VCaP (cell line): ENCODE data around the gene CSTF1.
"Not testable (repeated sequence)": the region's sequence is repeated elsewhere in the genome, so short reads cannot be mapped to it uniquely, and the experiment has no call there.

Source experiments
- H3K27ac ChIP-seq: fragments of 450-650 bp; 2 replicates; pipeline ENCODE4 v1.5.1; 2017
- TF ChIP-seq, protein P1 (sequence below): fragments of 450-650 bp; conservative IDR thresholded peaks from 2 replicates; pipeline ENCODE4 v1.5.1; 2017; ENCODE audit warnings: mild to moderate bottlenecking, moderate library complexity

CSTF1 gene

GRCh38 chr20:56391596-56392131, 781 bp upstream of the CSTF1 start:
- peak overlapping the region; percentile 97 for H3K27ac ChIP-seq
- TF ChIP-seq, protein P1, sequence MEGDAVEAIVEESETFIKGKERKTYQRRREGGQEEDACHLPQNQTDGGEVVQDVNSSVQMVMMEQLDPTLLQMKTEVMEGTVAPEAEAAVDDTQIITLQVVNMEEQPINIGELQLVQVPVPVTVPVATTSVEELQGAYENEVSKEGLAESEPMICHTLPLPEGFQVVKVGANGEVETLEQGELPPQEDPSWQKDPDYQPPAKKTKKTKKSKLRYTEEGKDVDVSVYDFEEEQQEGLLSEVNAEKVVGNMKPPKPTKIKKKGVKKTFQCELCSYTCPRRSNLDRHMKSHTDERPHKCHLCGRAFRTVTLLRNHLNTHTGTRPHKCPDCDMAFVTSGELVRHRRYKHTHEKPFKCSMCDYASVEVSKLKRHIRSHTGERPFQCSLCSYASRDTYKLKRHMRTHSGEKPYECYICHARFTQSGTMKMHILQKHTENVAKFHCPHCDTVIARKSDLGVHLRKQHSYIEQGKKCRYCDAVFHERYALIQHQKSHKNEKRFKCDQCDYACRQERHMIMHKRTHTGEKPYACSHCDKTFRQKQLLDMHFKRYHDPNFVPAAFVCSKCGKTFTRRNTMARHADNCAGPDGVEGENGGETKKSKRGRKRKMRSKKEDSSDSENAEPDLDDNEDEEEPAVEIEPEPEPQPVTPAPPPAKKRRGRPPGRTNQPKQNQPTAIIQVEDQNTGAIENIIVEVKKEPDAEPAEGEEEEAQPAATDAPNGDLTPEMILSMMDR, result no peak

DNA sequence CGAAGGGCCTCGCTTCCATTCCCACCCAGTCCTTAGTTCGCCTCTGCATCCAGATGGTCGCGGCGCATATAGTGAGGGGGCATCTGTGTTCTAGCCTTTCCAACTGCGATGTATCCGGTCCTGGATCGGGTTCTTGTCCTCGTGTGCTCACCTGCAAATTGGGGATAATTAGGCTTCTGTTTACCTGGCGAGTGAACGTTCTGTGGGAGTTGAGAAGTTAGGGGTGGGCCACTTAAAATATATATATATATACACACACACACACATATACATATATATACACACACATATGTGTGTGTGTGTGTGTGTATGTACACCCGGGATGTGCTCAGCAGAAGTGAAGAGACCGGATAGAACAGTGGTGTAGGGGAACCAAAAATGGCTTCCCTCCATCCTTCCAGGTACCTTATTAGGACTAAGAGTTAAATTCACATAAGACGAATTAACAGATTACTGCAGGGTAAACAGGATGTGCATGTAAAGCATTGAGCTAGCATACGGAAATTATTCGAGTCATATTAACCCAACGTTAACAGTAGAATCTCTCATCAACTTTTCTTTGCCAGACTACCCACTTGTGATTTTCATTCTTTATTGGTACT, 537 bp downstream of the CSTF1 start:
- H3K27ac ChIP-seq, result peak overlapping the region; percentile 97
- TF ChIP-seq, protein P1, result no peak

DNA sequence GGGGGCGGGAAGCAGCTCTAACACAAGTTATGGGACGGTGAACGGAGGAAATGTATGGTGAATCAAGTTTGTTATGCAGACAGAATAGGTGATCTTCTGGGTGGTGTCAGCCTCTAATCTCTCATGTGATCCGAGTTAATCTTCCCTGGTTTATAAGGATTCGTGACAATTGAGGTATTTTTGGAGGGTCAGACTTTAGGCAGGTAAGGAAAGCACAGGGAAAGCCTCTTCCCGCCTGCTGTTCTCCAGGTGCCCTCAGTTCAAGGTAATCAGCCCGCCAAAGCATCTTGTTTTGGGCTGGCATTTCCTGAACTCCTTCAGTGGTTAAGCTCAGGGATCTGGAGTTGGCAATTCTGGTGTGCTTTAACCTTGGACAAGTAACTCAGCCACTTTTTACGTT, 1.2 kb downstream of the CSTF1 start:
- TF ChIP-seq, protein P1, result no peak
- peak overlapping the region; percentile 97 for H3K27ac ChIP-seq

- TF ChIP-seq, protein P1, result no peak
- H3K27ac ChIP-seq, result 0 out of 2 replicates have a peak overlapping the region, but pooled peaks have one; percentile 0
Observed at GRCh38 chr20:56395166-56395565, 2.7 kb downstream of the CSTF1 start.

DNA sequence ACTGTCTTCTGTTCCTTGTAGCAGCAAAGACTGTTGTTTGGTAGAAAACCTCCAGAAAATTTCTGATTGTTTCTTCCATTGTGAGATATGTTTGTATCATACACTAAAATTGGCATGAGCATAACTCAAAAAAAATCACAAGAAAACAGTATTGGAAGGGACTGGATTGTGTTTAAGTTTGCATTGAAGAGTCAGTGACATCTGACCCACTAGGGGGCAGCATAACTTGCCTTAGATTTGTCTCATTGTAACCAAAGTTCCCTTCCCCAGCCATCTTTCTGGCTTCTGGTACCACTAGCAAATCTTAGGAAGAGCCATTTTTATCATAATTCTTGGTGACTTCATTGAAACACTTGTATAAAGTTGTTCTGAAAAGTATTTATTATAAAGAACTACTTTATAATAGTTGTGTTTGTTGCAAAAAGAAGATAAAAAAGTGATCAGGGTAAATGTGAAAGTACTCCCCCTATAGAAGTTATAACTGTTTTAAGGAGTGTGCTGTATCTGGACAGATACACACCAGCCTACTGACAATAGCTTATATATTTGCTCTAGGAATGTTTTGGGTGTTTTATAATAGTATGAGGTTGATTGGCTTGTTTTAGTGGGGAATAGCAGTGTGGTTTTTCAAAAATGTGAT, 7.7 kb downstream of the CSTF1 start:
- TF ChIP-seq, protein P1, result peak; percentile 94
- no peak overlapping the region for H3K27ac ChIP-seq

GRCh38 chr20:56403465-56403864, 11.0 kb downstream of the CSTF1 start:
- H3K27ac ChIP-seq, result no peak overlapping the region
- TF ChIP-seq, protein P1, result no peak

GRCh38 chr20:56405356-56405755, 12.9 kb downstream of the CSTF1 start:
- not testable (repeated sequence) for H3K27ac ChIP-seq

GRCh38 chr20:56406910-56407309, 14.5 kb downstream of the CSTF1 start:
- TF ChIP-seq, protein P1, result no peak
- no peak overlapping the region for H3K27ac ChIP-seq
